IPS-18a (cell line): ENCODE data around the gene PXT1.

Source experiments
- H3K27ac ChIP-seq: one replicate; pipeline ENCODE4 v1.5.1; 2013; ENCODE audit warnings: low read length
- H3K27me3 ChIP-seq: one replicate; pipeline ENCODE4 v1.6.1; 2013; ENCODE audit warnings: mild to moderate bottlenecking, low read length; ENCODE audit not compliant: control insufficient read depth, insufficient read depth
- H3K36me3 ChIP-seq: one replicate; pipeline ENCODE4 v1.6.1; 2013; ENCODE audit warnings: low read depth, low read length; ENCODE audit not compliant: control insufficient read depth
- H3K4me1 ChIP-seq: one replicate; pipeline ENCODE4 v1.6.1; 2013; ENCODE audit warnings: low read depth, low read length; ENCODE audit not compliant: control insufficient read depth
- H3K4me3 ChIP-seq: one replicate; pipeline ENCODE4 v1.5.1; 2013; ENCODE audit warnings: low read length
- H3K9ac ChIP-seq: one replicate; pipeline ENCODE4 v1.6.1; 2013; ENCODE audit warnings: mild to moderate bottlenecking, low read length, moderate library complexity
- H3K9me3 ChIP-seq: one replicate; pipeline ENCODE4 v1.6.1; 2013; ENCODE audit warnings: low read depth, low read length; ENCODE audit not compliant: control insufficient read depth

PXT1 gene

DNA sequence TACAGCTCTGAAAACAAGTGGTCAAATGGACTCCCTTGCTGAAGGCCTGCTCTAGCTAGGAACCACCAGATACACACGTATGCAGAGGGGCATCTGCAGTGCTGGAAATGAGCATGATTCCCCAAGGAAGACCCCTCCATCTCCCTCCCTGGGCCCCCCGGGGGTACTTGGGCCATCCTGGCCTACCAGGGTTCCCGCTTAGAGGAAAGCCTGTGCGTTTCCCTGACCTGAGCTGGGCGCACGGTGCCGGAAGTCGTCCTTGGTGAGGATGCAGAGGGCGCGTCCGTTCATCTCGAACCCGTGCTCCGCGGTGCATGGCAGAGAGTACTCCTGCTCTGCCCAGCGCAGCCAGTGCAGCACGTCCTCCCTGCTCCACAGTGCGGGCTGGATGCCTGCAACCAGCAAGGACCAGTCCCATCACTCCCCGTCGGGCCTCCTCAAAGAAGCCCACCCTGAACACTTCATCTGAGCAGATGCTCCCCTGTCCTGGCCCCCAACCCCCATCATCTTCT, 67.0 kb downstream of the PXT1 start:
- H3K36me3 ChIP-seq, result no peaks in the 10 kb centered on the region
- H3K9ac ChIP-seq, result no peak overlapping the region
- no peak overlapping the region for H3K27ac ChIP-seq
- no peaks in the 10 kb centered on the region for H3K4me1 ChIP-seq
- H3K9me3 ChIP-seq, result no peaks in the 10 kb centered on the region
- H3K27me3 ChIP-seq, result no peaks in the 10 kb centered on the region
- H3K4me3 ChIP-seq, result no peak overlapping the region

DNA sequence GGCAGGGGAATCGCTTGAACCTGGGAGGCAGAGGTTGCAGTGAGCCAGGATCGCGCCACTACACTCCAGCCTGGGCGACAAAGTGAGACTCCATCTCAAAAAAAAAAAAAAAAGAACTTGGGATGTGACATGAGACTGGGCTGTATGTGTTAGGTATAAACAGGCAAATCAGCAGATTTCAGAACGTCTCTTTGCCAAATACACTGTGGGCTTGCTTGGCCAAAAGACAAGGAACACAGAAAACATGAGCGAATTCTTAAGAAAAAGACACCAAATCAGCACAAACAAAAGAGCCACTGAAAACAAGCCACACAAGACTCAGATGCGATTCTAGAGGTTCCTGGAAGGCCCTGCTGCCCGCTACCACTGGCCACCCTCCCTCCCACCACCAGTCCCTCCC, 67.7 kb downstream of the PXT1 start:
- no peaks in the 10 kb centered on the region for H3K36me3 ChIP-seq
- H3K4me3 ChIP-seq, result no peak overlapping the region
- no peaks in the 10 kb centered on the region for H3K4me1 ChIP-seq
- H3K9ac ChIP-seq, result no peak overlapping the region
- H3K27me3 ChIP-seq, result no peaks in the 10 kb centered on the region
- H3K9me3 ChIP-seq, result no peaks in the 10 kb centered on the region
- no peak overlapping the region for H3K27ac ChIP-seq

GRCh38 chr6:36374194-36374593, 68.5 kb downstream of the PXT1 start:
- Histone ChIP-seq H3K27ac (no peak overlapping the region), H3K27me3 (no peaks in the 10 kb centered on the region), H3K9me3 (no peaks in the 10 kb centered on the region), H3K36me3 (no peaks in the 10 kb centered on the region), H3K4me3 (no peak overlapping the region), H3K4me1 (no peaks in the 10 kb centered on the region), H3K9ac (no peak overlapping the region)

GRCh38 chr6:36373368-36374019, 69.2 kb downstream of the PXT1 start:
- H3K9me3 ChIP-seq, result no peaks in the 10 kb centered on the region
- H3K4me3 ChIP-seq, result no peak overlapping the region
- H3K27me3 ChIP-seq, result no peaks in the 10 kb centered on the region
- no peak overlapping the region for H3K9ac ChIP-seq
- no peaks in the 10 kb centered on the region for H3K4me1 ChIP-seq
- H3K36me3 ChIP-seq, result no peaks in the 10 kb centered on the region
- H3K27ac ChIP-seq, result no peak overlapping the region

- H3K9me3 ChIP-seq, result no peaks in the 10 kb centered on the region
- no peaks in the 10 kb centered on the region for H3K27me3 ChIP-seq
Observed at GRCh38 chr6:36372088-36372487, 70.6 kb downstream of the PXT1 start.

GRCh38 chr6:36371211-36371610, 71.4 kb downstream of the PXT1 start:
- no peaks in the 10 kb centered on the region for H3K36me3 ChIP-seq
- no peaks in the 10 kb centered on the region for H3K9me3 ChIP-seq
- no peaks in the 10 kb centered on the region for H3K27me3 ChIP-seq
- H3K27ac ChIP-seq, result no peak overlapping the region
- no peak overlapping the region for H3K4me3 ChIP-seq
- no peaks in the 10 kb centered on the region for H3K4me1 ChIP-seq
- no peak overlapping the region for H3K9ac ChIP-seq

More at GRCh38 chr6:36372088-36372487, 70.6 kb downstream of the PXT1 start:
- H3K9ac ChIP-seq, result no peak overlapping the region
- no peak overlapping the region for H3K27ac ChIP-seq
- no peaks in the 10 kb centered on the region for H3K4me1 ChIP-seq
- no peak overlapping the region for H3K4me3 ChIP-seq
- no peaks in the 10 kb centered on the region for H3K36me3 ChIP-seq

DNA sequence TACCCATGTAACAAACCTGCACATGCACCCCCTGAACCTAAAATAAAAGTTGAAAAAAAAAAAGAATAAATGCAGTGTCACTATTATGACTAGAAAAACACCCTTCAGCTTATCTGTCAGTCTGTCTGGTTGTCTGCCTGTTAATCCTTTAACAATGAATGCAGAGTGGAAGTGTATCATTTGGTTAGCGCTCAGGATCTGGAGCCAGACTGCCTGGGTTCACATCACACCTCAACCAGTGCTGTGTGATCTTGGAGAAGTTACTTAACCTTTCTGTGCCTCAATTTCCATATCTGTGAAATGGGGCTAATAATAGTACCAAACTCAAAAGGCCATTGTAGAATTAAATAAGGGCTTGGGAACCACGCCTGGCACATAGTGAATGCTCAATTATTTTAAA, 72.0 kb downstream of the PXT1 start:
- no peak overlapping the region for H3K4me3 ChIP-seq
- H3K4me1 ChIP-seq, result no peaks in the 10 kb centered on the region
- H3K36me3 ChIP-seq, result no peaks in the 10 kb centered on the region
- H3K27ac ChIP-seq, result no peak overlapping the region
- H3K9me3 ChIP-seq, result no peaks in the 10 kb centered on the region
- no peak overlapping the region for H3K9ac ChIP-seq
- no peaks in the 10 kb centered on the region for H3K27me3 ChIP-seq

- H3K36me3 ChIP-seq, result no peaks in the 10 kb centered on the region
- H3K9ac ChIP-seq, result no peak overlapping the region
- H3K9me3 ChIP-seq, result no peaks in the 10 kb centered on the region
- no peaks in the 10 kb centered on the region for H3K4me1 ChIP-seq
- H3K27me3 ChIP-seq, result no peaks in the 10 kb centered on the region
- no peak overlapping the region for H3K27ac ChIP-seq
- H3K4me3 ChIP-seq, result no peak overlapping the region
Observed at GRCh38 chr6:36368921-36369865, 73.5 kb downstream of the PXT1 start.

- Histone ChIP-seq H3K4me1 (no peaks in the 10 kb centered on the region), H3K9ac (no peak overlapping the region), H3K4me3 (no peak overlapping the region), H3K9me3 (no peaks in the 10 kb centered on the region), H3K27me3 (no peaks in the 10 kb centered on the region), H3K36me3 (no peaks in the 10 kb centered on the region), H3K27ac (no peak overlapping the region)
Observed at GRCh38 chr6:36368421-36368820, 74.2 kb downstream of the PXT1 start.

GRCh38 chr6:36367743-36368142, 74.9 kb downstream of the PXT1 start:
- Histone ChIP-seq H3K27me3 (no peaks in the 10 kb centered on the region), H3K27ac (no peak overlapping the region), H3K4me3 (no peak overlapping the region)

GRCh38 chr6:36364669-36365479, 77.8 kb downstream of the PXT1 start:
- Histone ChIP-seq H3K4me1 (no peaks in the 10 kb centered on the region), H3K36me3 (no peaks in the 10 kb centered on the region), H3K27me3 (no peaks in the 10 kb centered on the region), H3K9ac (no peak overlapping the region), H3K27ac (no peak overlapping the region), H3K9me3 (no peaks in the 10 kb centered on the region), H3K4me3 (no peak overlapping the region)

More at GRCh38 chr6:36367743-36368142, 74.9 kb downstream of the PXT1 start:
- no peaks in the 10 kb centered on the region for H3K36me3 ChIP-seq
- H3K9ac ChIP-seq, result no peak overlapping the region
- H3K9me3 ChIP-seq, result no peaks in the 10 kb centered on the region
- H3K4me1 ChIP-seq, result no peaks in the 10 kb centered on the region
